GM18498 (cell line): ENCODE data around the gene CIDEB.

Experiments used
- ATAC-seq: cut with Tn5 transposase; IDR thresholded peaks from one replicate; pipeline ENCODE4 v1.9.1; 2021; ENCODE audit warnings: mild to moderate bottlenecking, moderate library complexity; ENCODE audit not compliant: unreplicated experiment

The CIDEB gene

DNA sequence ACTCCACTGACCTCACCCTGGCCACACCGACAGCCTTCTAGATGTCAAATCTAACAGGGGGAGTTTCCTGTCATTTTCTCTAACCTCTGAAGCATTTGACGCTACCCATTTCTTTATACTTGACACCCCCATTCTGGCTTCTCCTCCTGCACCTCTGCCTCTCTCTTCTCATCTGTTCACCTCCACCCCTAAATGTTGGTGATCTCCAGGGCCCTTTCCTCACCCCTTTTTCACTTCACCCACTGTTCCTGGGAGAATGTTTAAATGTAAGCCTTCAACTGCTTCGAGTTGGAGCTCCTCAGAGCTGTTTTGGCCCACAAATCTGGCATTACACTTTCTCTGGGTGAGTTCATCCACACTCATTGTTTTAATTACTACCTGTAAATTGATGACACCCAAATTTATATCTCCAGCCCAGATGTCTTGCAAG, 35.9 kb downstream of the CIDEB start:
- no peak for ATAC-seq

DNA sequence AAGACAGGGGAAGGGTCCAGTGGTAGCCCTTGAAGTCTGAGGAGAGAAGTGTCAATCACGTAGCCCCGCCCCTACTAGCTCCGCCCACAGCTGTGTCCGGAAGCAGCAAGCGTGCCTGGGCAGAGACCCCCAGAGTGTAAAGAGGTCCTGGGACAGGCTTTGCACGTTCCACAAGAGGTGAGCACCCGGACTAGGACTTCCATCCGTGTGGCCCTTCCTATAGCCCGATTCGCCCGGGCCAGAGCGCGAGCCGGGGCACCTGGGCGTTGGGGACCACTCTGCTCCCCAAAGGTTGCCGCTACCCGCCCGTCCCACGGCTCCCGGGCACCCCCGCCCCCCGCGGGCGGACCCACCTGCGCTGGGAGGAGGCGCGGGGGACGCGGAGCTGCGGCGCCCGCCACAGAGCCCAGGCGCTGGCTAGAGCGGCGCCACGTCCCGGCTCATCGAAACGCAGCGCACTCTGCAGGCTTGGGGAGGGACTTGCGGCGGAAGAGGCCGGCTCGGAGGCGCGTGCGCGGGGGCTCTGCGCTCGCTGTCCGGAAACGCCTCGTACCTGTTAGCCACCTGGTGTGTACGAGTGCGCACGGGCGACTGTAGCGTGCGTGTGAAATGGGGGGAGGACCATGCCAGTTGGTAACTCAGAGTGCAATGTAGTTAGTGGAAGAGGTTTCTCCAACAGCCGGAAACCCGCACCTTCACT, 36.5 kb downstream of the CIDEB start, which contains the start of gene RABGGTA:
Gene RABGGTA, minus strand, starts transcription at position 464 of the 700 bp plus-strand sequence. CDS start 482 bp downstream, outside the sequence.
- ATAC-seq, result peak; percentile 90

DNA sequence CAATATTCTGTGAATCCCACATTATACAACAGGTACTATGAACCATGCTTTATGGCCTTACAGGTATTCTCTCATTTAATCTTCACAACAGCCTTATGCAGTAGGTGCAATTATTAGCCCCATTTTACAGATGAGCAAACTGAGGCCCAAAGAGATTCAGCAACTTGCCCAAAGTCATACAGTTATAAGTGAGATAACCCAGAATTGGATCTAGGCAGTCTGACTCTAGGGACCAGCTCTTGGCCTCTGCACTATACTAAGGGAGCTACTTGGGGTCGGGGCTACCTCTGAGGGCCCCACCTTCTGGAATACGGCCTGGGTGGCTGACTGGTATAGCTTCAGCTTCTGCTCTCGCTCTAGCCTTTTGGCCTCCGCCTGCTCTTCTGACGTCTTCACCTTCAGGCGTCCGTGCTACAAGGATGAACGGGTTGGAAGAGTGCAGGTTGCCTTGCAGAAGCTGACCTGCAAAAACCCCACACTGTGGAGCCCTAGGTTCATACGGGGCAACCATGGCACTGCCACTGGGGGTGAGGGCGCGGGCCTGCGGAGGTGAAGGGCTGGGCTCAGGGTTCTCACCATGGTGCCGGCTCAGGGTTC, 37.1 kb downstream of the CIDEB start:
- ATAC-seq, result no peak

DNA sequence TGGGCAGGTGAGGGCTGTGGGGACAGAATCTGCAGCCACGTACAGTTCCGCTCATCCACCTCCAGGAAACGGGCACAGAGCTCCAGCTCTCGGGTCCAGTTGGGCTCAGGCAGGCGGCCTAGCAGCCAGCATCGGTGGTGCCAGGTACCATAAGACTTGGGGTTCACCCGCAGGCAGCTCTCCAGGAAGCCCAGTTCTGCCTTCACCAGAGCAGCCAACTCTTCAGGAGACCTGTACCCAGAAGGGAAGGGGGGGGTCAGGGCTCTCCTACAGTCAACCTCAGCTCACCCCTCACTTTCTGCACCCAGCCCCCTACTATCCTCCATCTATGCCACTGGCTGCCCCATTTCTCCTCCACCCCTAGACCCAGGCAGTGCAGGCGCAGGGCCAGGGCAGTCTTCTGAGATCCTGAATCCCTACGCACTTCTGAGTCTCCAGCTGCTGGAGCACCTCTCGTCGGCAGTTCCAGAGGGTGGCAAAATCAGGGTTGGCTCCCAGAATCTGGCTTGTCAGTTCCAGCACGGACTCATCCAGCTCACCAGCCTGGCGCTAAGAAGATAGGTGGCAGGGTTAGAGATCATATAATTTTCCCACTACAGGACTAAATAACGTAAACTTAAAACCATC, 37.8 kb downstream of the CIDEB start:
- ATAC-seq, result no peak

DNA sequence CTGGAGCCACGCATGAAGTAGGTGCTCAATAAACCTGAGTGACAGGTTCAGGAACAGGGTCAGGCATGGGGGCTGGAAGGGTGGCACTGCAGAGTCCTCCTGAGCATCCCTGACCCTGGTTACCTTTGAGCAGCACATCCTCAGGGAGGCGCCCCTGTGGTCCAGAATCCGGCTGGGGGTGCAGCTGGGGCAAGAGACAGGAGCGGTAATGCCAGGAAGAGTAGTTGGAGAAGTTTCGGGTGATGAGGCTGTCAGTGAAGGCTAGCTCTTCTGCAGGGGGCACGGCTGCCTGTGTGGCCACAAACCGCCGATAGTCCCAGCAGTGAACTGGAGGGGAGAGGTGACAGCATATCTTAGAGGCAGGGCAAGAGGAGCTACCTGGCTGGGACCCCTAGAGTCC, 38.4 kb downstream of the CIDEB start:
- ATAC-seq, result no peak

DNA sequence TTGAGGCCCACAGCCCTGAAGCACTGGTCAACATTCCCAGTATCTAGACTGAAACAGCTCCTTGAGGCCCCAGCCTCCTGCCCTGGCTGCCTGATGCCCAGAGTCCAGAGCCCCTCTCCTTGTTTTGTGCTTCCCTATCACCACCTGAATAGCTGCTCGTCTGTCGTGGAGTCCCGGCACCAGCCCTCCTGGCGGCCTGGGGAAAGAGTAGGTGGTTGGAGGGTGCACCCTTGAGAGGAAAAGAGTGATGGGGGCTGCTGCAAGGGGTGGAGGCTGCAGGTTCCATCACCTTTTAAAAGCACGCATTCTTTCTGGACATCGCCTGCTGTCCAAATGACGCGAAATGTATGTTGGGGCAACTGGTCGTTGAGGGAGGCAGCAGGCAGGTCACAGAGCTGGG, 39.6 kb downstream of the CIDEB start:
- no peak for ATAC-seq

DNA sequence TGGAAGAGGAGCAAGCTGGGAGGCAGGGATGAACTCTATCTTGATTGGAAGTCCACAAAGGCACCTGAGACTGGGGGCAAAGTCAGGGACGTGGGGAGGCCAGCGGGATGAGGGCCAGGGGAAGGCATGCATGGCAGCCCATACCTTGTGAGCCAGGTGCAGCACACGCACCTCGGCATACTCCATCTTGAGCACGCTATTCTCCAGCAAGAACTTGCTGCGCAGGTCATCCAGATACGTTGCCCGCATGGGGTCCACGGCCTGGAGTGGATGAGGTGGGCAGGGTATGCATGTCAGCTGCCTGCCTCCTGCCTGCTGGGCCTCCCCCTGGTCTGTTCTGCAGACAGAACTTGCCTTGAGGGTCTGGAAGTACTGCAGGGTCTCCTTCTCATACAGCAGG, 40.3 kb downstream of the CIDEB start:
- ATAC-seq, result no peak

DNA sequence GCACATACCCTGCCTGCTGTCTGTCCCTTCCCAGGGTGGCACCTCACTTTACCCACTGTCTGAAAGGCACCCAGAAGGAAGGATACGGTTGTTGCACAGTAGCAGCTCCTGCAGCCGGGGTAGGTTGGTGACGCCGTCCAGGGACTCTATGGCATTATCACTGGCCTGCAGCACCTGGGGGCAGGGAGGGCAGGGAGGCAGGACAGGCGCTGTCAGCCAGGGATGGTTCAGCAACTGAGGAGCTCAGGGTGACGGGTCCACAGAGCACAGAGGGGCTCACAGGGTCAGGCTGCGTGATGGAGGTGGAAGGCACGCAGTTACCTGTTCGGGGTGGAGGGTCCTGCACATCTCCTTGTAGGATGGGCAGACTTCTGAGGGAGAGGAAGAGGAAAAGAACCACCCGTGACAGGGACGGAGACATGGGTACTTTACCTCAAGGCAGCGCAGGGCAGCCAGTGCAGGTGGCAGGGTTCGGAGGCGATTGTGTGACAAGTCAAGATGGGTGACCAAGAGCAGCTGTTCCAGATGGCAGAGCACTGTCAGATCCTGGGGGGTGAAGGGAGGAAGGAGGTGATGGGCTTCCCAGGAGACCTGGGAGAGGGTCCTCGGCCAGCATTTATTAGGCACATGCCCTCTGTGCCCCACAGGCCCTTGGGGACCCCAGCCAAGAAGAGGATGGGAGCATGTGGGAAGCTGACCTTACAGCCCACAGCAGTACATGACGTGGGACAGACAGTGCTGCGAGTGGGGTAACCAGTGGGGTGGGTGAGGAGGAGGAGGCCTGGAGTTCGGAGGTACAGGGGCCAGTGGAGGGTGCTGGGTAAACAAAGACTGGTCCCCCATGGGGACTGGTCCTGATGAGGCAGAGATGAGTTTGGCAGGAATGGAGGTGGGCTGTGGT, 41.2 kb downstream of the CIDEB start:
- ATAC-seq, result no peak

DNA sequence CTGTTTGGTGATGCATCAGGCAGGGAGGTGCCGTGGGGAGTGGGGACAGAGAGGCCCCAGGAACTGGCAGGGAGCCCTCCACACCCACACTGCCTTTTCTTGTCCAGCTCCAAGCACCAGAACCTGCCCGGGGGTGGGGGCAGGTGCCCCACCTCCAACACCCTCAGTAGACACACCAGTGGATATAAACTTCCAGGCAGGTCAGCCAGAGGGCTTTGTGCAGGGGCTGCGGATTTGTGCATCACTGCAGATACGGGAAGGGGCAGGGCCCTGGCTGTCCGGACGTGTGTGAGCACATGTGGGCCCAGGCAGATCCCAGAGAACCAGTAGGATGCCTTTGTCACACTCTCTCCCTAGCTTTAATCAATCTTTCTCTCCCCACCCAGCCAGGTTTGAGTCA, 43.5 kb downstream of the CIDEB start:
- ATAC-seq, result no peak

DNA sequence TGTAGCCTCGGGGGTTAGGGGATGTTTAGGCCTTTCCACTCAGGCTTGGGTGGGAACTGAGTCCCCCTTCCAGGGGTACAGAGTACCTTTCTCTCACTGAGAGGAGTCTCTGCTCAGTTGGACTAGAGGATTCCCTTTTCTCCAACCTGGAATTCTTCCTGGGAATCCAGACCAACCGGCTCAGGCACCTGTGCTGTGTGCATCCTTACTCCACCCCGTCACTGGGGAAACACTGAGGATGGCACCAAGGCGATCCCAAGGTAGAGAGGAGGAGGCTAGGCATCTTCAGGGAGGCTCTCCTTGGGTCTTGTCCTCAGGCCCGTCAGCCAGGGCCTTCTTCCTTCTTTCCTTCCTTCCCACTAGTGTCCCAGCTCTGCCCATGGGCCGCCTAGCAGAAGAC, 43.9 kb downstream of the CIDEB start:
- ATAC-seq, result no peak

DNA sequence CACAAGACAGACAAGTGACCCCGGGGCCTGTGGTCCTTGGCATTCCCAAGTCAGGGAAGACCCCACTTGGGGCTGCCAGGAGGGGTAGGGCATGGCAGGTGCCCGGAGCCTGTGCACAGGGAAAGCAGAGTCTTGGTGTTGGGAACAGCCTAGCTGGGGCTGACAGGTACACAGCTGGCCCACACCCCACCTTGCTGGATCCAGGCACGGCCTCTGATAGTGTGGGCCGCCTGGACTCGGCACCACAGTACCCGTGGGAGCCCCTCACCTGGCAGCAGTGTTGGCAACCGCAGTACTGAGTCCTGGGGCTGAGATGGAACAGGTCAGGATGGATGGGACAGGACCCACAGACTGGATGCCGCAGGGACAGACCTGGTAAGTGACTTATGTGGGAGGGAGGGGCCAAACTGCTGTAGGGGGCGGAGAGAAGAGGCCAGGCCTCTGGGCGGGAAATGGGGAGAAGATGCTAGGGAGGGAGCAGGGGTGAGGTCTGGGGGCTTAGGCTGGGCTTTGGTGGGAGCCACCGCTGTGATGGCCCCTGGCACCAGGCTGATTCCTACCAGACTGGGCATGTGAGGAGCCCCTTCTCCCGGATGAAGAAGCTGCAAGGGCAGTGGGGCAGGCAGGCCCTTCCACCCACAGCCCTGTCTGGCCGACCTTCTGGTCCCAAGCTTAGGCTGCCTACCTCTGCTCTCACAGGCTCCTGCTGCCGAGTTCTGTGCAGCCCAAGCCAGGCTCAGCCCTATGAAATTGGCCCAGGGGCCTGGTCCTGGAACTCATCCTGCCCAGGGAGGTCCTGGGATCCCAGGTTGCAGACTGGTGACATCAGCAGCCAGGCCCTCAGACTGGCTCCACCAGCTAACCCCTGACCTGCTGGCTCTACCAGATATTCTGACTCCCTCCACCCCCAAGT, 44.7 kb downstream of the CIDEB start, which contains the start of gene TGM1:
Gene TGM1, minus strand, starts transcription at position 357 of the 913 bp plus-strand sequence. CDS start 825 bp downstream, outside the sequence.
- no peak for ATAC-seq

DNA sequence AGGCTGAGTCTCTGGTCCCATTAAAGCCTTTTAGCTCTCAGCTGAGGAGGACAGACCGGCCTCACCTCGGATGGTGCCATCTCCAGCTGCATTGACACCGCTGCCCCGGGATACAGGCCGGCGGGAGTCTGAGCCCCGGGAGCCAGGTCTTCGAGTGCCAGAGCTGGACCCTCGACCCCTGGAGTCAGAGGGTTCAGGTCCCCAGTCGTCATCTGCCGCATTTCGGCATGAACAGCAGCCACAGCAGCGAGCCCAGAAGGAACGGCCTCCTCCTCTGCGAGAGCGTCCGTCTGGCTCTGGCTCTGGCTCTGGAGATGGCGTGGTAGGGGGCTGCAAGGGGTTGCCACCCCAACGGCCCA, 45.8 kb downstream of the CIDEB start:
- ATAC-seq, result no peak

DNA sequence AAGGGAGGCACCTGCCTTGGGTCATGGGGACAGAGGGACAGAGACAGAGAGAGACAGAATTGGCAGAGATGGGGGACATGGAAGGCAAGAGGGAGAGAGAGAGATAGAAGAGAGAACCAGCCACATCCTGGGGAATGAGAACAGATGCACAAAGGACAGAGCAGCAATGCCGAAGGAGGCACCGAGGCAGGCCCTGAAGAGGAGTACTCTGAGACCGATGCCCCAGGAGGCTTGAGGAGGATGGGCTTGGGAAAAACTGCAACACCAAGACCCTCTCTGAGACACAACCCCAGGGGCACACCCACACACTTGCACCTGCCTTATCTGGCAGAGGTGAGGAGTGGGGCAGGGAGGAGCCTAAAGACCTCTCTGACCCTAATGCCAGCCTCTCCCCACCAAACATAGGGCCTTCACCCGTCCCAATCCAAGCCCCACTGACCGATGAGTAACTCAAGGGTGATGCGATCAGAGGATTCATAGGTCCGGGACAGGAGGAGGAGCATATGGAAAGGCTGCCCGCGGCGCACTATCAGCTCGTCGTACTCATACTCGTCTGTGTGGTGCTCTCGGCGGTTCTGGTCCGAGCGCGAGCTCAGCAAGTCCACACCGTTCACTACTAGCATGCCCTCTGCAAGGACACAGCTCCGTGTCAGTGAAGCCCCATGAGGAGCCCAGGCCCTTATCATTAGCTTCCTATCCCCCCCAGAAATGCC, 46.4 kb downstream of the CIDEB start:
- no peak for ATAC-seq

DNA sequence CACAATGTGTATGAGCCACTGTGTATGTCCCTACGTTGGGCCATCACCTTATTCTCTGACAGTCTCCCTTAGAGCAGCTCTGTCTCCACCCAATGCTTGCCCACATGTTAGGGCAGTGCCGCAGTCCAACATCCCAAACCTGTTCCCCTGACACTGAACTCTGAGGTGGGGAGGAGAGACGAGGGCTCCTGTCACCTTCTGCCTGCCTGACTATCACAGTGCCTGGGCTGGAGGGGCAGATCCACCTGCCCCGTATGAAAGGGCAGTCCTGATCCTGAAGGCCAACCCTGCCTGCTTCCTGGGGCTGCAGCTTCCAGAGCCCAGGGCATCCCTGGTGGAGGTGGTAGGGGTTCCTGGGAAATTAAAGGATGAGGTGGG, 47.0 kb downstream of the CIDEB start:
- no peak for ATAC-seq

DNA sequence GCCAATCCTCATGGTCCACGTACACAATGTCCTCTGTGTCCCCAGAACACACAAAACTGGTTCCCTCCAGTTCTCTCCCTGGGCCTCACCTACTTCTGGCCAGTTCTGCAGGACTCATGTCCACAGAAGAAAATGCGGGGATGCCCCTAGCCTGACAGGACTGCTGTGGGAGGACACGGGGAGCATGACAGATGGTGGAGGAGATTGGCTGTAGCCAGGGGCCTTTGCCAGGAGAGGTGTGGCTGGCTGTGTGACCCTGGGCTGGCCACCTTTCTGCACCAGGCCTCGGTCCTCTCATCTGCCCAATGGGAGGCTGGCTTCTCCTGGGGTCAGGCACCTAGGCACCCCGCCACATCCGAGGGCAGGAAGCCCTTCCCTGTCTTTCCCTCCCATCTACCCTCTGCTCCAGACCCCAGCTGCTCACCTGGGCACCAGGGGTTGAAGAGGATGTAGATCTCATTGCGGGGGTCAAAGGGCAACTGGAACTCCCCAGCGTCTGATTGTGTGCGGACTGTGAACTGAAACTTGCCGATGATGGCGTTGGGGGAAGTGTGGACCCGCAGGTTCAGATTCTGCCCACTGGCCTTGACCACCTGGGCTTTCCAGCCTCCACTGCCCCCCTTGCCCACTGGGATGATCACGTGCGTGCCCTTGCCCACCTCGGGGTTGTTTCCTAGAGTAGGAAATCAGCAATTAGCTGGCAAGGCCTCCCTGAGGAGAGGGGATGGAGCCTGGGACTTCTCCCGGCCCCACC, 47.6 kb downstream of the CIDEB start:
- no peak for ATAC-seq

DNA sequence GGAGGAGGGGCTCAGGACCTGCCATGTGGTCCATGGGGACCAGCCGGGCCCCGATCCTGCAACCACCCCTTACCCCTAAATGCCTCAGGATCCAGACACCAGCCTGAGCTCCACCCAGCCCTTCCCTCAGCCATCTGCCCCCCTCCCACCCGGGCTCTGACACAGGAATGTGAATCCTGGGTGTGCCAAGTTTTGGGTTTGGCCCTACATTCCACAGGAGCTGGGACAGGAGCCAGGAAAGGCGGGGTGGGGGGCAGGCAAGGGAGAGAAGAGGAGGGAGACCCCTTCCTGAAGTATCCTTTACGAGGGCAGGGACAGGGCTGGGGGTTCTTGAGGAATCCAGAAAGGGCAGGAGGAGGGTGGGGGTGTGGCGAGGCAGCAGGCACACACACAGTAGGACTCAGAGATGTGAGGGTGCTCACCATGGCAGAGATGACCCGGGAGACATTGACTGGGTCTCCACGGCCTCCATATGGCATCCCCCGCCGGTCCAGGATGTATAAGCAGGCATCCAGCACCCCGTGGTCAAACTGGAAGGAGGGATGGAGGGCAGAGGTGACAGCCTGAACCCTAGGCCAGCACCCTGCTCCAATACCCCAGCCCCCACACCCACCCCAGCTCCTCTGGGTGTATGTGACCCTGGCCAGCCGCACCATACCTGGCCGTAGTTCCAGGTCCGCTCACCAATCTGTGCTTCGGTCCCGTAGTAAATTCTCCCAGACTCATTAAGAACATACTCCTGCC, 48.3 kb downstream of the CIDEB start:
- ATAC-seq, result no peak

DNA sequence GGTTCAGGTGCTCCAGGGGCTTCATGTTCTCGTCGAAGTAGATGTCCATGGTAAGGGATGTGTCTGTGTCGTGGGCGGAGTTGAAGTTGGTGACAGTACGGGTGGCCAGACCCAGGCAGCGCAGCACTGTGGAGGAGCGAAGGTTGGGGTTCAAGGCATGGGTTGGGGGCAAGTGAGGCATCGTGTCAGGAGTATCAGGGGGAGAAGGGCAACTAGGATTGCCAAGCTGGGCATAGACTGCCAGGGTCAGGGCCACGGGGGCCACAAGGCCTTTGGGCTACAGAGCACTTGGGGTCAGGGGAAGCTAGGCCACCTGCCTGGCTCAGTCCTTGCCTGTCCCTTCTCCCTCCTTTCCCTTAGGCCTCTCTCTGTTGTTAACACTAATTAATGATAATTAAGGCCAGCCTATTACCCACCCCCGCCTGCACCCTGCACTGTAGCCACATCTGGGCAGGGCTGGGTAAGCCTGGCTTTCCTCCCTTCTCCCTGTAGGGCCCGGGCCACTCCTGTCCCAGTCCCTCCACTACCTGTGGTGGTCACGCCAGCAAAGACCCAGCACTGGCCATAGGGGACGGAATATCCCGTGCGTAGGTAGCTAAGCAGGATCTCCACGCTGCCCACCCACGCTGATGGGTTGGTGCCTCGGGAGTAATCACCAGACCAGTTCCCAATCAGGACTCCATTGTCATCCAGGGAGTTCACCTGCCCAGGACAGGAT, 49.1 kb downstream of the CIDEB start:
- no peak for ATAC-seq

DNA sequence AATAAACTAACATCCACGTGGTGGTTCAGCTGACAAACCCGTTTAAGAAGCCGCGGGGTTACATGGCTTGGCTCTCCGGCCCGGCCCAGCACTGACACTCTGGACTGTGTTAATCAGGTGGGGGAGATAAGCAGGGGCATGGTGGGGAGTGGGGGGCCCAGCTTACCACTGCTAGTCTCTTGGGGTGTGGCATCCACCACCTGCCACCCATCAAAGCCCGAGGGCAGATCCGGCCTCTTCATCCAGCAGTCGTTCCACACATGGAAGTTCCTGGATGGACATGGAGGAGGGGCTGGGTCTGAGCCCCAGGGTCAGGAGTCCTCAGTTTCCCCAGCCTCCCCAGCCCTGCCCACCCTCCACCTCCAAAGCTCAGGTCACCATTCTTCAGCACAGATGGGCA, 49.7 kb downstream of the CIDEB start:
- no peak for ATAC-seq
